ENCODE data around the gene PLBD2.

PLBD2 gene

DNA sequence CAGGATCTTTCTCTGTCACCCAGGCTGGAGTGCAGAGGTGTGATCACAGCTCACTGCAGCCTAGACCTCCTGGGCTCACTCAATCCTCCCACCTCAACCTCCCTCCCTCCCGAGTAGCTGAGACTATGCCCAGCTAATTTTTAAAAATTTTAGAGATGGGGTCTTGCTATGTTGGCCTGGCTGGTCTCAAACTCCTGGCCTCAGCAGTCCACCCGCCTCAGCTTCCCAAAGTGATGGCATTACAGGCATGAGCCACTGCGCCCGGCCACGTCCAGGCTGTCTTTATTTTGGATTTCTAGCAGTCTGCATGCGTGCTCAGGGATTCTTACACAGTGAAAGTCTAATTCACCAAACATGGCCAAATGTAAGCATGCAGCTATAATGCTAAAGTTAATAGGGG lies 41.3 kb upstream of the PLBD2 start:
- no peak for DNase-seq
- TF ChIP-seq, protein P1, sequence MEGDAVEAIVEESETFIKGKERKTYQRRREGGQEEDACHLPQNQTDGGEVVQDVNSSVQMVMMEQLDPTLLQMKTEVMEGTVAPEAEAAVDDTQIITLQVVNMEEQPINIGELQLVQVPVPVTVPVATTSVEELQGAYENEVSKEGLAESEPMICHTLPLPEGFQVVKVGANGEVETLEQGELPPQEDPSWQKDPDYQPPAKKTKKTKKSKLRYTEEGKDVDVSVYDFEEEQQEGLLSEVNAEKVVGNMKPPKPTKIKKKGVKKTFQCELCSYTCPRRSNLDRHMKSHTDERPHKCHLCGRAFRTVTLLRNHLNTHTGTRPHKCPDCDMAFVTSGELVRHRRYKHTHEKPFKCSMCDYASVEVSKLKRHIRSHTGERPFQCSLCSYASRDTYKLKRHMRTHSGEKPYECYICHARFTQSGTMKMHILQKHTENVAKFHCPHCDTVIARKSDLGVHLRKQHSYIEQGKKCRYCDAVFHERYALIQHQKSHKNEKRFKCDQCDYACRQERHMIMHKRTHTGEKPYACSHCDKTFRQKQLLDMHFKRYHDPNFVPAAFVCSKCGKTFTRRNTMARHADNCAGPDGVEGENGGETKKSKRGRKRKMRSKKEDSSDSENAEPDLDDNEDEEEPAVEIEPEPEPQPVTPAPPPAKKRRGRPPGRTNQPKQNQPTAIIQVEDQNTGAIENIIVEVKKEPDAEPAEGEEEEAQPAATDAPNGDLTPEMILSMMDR (IDR thresholded peaks at IDR 0.05), result no peak
- Mint-ChIP-seq H3K4me3 (no peak overlapping the region), H3K27me3 (ENCODE audit: low read depth, poor library complexity) (peaks cover 3% of the 10 kb centered on the region), H3K9me3 (peaks cover 14% of the 10 kb centered on the region), H3K4me1 (peaks cover 10% of the 10 kb centered on the region), H3K27ac (no peak overlapping the region), H3K36me3 (ENCODE audit: low read depth) (peaks cover 23% of the 10 kb centered on the region)

DNA sequence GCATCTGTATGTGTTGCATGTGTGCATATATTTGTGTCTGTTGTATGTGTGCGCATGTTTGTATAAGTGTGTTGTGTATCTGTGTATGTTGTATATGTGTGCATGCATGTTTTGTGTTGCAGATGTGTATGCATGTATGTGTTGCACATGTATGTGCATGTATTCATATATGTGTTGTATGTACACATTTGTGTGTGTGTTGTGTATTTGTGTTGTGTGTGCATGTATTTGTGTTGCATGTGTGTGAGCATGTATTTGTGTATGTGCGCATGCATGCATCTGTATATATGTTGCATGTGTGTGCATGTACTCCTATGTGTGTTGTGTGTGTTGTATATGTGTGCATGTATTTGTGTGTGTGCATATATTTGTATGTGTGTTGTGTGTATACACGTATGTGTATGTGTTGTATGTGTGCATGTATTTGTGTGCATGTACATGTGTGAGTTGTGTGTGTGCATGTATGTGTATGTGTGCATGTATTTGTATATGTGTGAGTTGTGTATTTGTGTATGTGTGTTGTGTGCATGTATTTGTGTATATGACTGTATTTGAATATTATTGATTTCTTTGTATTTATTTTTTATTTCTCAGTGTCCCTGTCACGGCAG lies 40.2 kb upstream of the PLBD2 start:
- Mint-ChIP-seq H3K27ac (no peak overlapping the region), H3K4me1 (peaks cover 10% of the 10 kb centered on the region), H3K9me3 (peaks cover 15% of the 10 kb centered on the region), H3K36me3 (ENCODE audit: low read depth) (peaks cover 23% of the 10 kb centered on the region), H3K27me3 (ENCODE audit: low read depth, poor library complexity) (peaks cover 3% of the 10 kb centered on the region), H3K4me3 (no peak overlapping the region)
- DNase-seq, result no peak
- TF ChIP-seq, protein P1 (IDR thresholded peaks at IDR 0.05), result no peak

- H3K27me3 Mint-ChIP-seq (ENCODE audit: low read depth, poor library complexity), result peaks cover 3% of the 10 kb centered on the region
- peak overlapping the region; percentile 84 for H3K27ac Mint-ChIP-seq
- H3K9me3 Mint-ChIP-seq, result peaks cover 15% of the 10 kb centered on the region
- H3K36me3 Mint-ChIP-seq (ENCODE audit: low read depth), result peaks cover 23% of the 10 kb centered on the region
- TF ChIP-seq, protein P1 (IDR thresholded peaks at IDR 0.05), result no peak
- no peak overlapping the region for H3K4me3 Mint-ChIP-seq
- H3K4me1 Mint-ChIP-seq, result peaks cover 4% of the 10 kb centered on the region
- no peak for DNase-seq
These were observed 39.3 kb upstream of the PLBD2 start for GRCh38 chr12:113318900-113319628.

DNA sequence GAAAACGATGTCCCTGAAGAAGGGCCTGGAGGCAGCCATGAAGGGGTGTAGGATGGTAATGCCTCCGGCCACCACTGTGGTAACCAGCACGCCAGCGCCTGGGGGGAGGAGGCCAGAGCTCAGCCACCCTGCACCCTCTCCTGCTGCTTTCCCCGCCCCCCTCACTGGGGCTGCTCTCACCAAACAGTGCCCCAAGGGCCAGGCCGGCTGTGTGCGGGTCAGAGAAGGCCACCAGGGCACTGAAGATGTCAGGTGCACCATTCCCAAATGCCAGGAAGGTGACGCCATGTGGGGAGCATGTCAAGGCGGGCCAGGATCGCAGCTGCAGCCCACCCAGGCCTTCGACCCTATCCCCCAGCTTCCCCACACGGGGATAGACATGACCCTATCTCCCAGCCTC lies 38.0 kb upstream of the PLBD2 start:
- Mint-ChIP-seq H3K9me3 (peaks cover 15% of the 10 kb centered on the region), H3K27ac (no peak overlapping the region)

DNA sequence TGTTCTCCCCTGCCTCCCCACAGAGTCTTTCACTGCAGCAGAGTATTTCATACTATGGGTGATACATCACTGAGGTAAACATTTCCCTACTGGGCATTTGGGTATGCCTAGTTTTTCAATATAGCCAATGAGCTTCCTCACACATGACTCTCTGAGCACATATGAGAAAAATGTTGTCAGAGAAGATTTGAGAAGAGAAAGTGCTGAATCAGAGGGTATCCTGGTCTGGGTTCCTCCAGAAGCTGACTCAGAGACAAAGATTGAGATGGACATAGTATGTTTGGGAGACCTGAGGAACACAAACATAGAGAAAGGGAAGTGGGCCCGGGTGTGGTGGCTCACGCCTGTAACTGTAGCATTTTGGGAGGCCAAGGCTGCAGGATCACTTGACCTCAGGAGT lies 36.0 kb upstream of the PLBD2 start:
- Mint-ChIP-seq H3K36me3 (ENCODE audit: low read depth) (peaks cover 23% of the 10 kb centered on the region), H3K9me3 (peaks cover 15% of the 10 kb centered on the region)
- DNase-seq, result no peak

More for the DNA sequence above, 38.0 kb upstream of the PLBD2 start:
- TF ChIP-seq, protein P1 (IDR thresholded peaks at IDR 0.05), result no peak
- no peaks in the 10 kb centered on the region for H3K4me1 Mint-ChIP-seq
- H3K27me3 Mint-ChIP-seq (ENCODE audit: low read depth, poor library complexity), result no peaks in the 10 kb centered on the region
- peaks cover 23% of the 10 kb centered on the region for H3K36me3 Mint-ChIP-seq (ENCODE audit: low read depth)
- no peak overlapping the region for H3K4me3 Mint-ChIP-seq
- DNase-seq, result no peak

More for the DNA sequence above, 36.0 kb upstream of the PLBD2 start:
- no peak overlapping the region for H3K27ac Mint-ChIP-seq
- no peak overlapping the region for H3K4me3 Mint-ChIP-seq
- H3K27me3 Mint-ChIP-seq (ENCODE audit: low read depth, poor library complexity), result peaks cover 3% of the 10 kb centered on the region
- TF ChIP-seq, protein P1 (IDR thresholded peaks at IDR 0.05), result no peak
- H3K4me1 Mint-ChIP-seq, result peaks cover 5% of the 10 kb centered on the region

Measured in nephron progenitor cell (in vitro differentiated cells).